Heart left ventricle (tissue), 13 donors: ENCODE measurements around the gene SCLT1.

Experiments used
- CTCF ChIP-seq, 12 donors: fragments of 200-600 bp; sonication (generic) in 4 of 12; IDR thresholded peaks; one replicate each; pipeline versions ENCODE4 v1.5.0 to v1.8.0; 2018 to 2022; ENCODE audit warnings: antibody characterized with exemption in 12 of 12, mild to moderate bottlenecking in 5 of 12
- POLR2A ChIP-seq, 2 donors: fragments of 450-650 bp; IDR thresholded peaks; one replicate each; pipeline ENCODE4 v1.6.1; 2017; ENCODE audit warnings: antibody characterized with exemption in 2 of 2, mild to moderate bottlenecking in 2 of 2, moderate library complexity in 2 of 2
- donor health status: ischemic (EF 13 %, LVEDD 7.1; RV severe dilation, severe dysfunction).
- donor health status: DM: no; HTN: yes; CAD: no.
- donor health status: DM: no; HTN: no; CAD: no.
- donor health status: ischemic (EF 25% LVEDD 6.9; RV normal size, moderate dysfunction).
- donor health status: ischemic (EF 25% LVEDD 5.7; RV mildly dilated, moderate dysfunction).
- donor health status: ischemic (EF 35%, LVEDD 5.7; RV mildly dilated, moderate dysfunction).
- donor health status: nonischemic (EF 11% LVEDD 7.7; RV severe dilation, severe dysfunction).
- donor health status: DM: yes; HTN: yes; CAD: no.
- donor health status: PGD.
- donor health status: ischemic (EF 29% LVEDD 5.4; RV normal size, mild dysfunction).
- donor health status: nonischemic (EF 23%, LVEDD 6.1; RV moderate dilation, normal function).

GRCh38 chr4:128958194-128958593 is 135.1 kb downstream of the SCLT1 start:
- TF ChIP-seq CTCF (IDR thresholded peaks at IDR 0.05) = no peak
- TF ChIP-seq POLR2A (IDR thresholded peaks at IDR 0.05) = no peak
